GM18867 (cell line): ENCODE measurements around the gene DDA1.

ENCODE experiments used
- ATAC-seq: cut with Tn5 transposase; IDR thresholded peaks from one replicate; pipeline ENCODE4 v1.9.1; 2021; ENCODE audit warnings: mild to moderate bottlenecking, moderate library complexity; ENCODE audit not compliant: unreplicated experiment

DDA1 gene

GRCh38 chr19:17328517-17329365, 19.4 kb downstream of the DDA1 start:
- ATAC-seq: no peak

DNA sequence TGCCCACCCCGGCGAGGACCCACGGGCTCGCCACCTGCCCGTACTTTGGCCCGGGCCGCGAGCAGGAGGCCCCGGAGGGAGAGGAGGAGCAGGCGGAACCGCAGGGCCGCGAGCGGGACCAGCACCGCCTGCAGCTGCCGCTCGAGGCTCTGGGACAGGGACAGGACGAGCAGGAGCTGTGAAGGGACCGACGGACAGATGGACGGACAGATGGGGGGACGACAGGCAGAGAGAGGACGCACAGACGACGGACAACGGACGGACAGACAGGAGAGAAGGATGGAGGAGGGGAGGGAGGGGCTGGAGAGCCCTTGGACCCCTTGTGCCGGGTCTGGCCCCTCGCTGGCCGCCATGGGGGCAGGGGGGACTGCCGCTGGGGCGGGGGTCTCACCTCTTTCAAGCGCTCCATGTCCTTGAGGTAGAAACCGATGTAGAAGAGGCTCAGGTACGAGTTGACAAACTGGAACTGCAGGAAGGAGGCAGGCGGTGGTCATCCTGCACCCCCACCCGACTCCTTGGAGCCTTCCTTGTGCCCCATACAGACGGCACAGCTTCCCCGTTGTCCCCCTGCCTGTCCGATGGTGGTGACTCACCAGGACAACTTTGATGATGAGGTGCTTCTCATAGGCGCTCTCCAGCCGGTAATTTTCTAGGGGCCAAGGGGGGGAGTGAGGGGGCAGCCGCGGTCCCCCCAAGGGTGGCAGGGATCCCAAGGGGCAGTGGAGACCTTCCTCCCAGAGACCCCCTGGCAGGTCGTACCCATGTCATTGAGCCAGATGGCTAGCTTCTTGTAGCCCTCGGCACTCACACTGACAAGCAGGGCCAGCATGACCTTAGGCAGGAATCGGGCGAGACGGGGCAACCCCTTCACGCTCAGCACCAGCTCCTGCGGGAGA, 20.3 kb downstream of the DDA1 start:
- no peak for ATAC-seq

DNA sequence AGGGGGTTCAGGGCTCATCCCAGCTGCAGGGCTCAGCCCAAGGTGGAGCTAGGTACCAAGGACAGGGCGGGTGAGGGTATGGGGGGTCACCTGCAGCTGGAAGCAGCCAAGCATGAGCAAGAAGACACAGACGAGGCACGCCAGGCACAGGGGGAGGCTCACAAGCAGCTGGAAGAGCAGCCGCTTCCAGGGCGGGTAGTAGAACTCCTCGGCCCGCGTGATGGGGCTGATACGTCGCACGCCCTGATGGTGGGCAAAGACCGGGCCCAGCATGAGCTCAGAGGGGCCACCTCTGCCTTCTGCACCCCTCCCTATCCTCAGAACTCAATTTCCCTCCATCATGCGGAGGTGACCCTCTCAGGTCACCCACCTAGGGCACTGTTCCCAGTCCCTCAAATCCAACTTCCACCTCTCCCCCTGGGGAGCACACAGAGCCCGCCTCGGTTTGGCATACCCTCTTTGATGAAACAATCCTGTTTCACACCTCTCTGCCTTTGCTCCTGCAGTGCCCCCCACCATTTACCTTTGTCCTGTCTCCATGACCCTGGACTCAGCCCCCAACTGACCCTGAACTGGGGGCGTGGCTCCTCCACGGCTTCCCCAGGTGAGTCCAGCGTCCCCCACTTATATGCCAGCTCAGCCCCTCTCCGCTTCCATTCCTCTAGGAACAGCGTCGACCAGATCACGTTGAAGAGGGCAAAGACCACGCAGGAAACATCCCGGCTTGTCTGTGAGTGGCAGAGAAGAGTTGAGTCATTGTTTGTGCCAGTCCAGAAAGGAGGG, 21.1 kb downstream of the DDA1 start:
- no peak for ATAC-seq

- no peak for ATAC-seq
Measured at GRCh38 chr19:17331045-17331558, 21.7 kb downstream of the DDA1 start.

- ATAC-seq: no peak
Measured at GRCh38 chr19:17332360-17332676, 23.0 kb downstream of the DDA1 start.

DNA sequence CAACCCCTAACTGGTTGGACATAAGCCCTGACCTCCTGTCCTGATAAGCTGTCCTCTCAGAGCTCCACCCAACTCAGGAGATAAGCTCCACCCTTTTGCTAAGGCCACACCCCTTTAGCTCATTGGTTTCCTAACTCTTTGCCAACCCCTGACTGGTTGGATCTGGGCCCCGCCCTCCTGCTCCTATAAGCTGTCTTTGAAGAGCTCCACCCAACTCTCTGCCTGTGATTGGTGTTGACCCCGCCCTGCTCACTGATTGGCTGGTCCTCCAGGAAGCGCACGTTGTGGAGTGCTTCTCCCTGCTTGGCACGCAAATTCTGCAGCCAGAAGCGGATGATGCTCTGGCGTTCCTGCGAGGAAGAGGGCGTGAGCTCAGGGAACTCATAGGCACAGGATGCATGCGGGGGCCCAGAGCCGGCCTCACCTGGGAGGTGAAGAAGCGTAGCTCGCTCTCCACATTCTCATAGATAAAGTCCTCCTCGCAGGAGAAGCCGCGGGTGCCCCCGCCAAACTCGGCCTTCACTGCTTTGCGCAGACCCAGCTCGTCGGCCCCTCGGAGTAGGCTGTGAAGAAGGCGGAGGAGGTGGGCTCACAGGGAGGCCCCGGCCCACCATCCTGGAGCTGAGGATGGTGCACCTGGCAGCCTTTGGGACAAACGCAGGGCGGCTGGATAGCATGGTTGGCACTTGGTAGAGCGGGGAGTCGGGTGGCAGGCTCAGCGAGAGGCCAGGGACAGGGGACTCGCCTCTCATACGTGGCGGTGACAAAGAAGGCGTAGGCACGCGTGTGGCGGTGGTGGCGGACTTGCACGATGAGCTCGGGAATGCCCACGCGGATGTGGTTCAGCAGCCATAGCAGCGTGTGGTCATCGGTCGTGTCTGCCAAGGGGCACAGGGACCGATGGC, 23.6 kb downstream of the DDA1 start:
- no peak for ATAC-seq

DNA sequence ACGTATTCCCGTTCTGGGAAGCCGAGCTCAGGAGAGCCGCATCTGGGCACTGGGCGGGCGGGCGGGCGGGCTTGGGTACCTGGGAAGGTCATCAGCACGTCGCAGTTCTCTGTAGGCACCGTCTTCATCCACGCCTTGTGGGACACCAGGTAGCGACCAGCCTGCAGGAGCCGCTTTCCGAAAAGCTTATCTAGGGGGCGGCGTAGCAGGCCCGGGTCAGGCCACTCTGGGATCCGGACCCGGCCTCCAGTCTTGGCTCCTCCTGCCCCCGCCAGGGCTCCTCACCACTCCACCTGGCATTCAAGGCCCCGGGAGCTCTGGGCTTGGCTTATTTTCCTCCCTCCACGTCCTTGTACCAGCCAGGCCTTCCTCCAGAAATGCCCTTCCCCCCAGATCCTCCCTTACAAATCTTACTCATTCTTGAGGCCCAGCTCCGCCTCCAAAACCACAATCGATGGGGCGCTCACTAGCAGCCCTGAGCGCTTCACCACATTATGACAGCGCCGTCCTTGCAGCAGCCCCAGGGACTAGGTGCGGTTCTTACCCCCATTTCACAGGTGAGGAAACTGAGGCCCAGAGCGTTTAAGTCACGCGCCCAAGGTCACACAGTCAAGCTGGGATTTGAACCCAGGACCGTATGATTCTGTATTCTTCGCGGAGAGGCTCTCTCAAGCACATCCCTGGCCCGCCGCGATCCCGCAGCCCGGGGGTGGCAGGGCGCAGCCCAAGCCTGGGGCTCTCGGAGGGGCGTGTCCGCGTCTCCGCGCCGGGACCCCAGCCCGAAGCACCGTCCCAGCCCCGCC, 24.4 kb downstream of the DDA1 start:
- no peak for ATAC-seq

- peak; percentile 47 for ATAC-seq
Measured at GRCh38 chr19:17334414-17335409, 25.3 kb downstream of the DDA1 start, which contains the start of gene ANO8. Gene ANO8, minus strand, starts transcription at chr19:17334855. Its CDS starts 185 bp downstream, at chr19:17334670.

GRCh38 chr19:17335575-17335974, 26.2 kb downstream of the DDA1 start:
- no peak for ATAC-seq

DNA sequence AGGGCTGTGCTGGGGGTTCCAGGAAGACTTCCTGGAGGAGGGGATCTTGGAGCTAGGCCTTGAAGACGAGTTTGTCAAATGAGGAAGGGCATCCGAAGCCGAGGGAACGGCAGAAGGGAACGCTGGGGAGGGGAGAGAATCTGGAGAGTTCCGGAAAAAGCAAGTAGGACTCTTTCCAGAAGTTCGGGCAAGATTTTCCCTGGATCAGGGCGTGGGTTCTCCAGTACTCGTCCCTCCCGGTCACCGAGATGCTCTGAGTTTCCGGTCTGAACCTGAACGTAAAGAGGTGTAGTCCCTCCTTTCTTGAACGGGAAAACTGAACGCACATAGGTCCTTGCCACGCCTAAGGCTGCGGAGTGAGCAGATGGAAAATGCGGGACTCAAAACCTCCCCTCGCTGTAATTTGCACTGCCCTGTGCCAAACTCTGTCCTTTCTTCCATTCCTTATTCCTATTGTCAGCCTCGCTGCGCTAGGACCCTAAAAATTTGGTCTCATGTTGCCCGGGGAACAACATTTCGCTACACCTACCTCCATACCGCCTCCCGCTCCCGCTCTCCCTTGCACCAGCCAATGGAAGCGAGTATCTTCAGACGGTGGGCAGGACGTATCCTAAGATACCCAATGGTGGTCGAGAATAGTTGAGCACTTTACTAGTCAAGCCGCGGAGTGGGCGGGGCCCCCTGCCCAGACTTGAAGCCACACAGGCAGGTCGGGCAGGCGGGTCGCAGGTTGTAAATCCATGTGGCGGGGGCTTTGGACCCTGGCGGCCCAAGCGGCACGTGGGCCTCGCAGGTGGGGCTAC, 27.7 kb downstream of the DDA1 start, which contains the start of gene GTPBP3:
TSS of gene GTPBP3 (plus strand) at position 682 of the 803 bp plus-strand sequence. CDS start at position 741, 59 bp downstream.
- ATAC-seq: peak; percentile 72

GRCh38 chr19:17337675-17338432, 28.5 kb downstream of the DDA1 start:
- peak; percentile 3 for ATAC-seq

GRCh38 chr19:17338433-17339078, 29.2 kb downstream of the DDA1 start:
- ATAC-seq: no peak

DNA sequence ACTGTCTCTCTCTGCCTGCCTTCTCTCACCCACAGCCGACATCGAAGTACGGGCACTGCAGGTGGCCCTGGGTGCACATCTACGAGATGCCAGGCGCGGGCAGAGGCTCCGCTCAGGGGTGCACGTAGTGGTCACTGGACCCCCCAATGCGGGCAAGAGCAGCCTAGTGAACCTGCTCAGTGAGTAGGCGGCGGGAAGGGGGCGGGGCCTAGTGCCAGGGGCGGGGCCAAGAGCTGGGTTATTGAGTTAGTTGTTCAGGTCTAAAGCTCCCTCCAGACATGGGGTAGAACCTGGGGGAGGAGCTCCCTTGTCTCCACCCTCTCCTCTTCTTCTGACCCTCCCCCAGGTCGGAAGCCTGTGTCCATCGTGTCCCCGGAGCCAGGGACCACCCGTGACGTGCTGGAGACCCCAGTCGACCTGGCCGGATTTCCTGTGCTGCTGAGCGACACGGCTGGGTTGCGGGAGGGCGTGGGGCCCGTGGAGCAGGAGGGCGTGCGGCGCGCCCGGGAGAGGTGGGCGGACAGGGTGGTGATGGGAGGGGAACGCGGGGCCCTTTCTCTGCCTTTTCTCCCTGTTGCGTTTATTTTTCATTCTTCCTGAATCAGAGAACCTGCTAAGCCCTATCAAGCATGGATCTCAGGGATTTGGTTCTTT, 29.9 kb downstream of the DDA1 start:
- ATAC-seq: no peak

- ATAC-seq: no peak
Measured at GRCh38 chr19:17340302-17340870, 31.0 kb downstream of the DDA1 start.

GRCh38 chr19:17340871-17341357, 31.6 kb downstream of the DDA1 start:
- ATAC-seq: no peak
